BJ (cell line): ENCODE results near the gene KCNMB4. TPM values are rescaled to one million over a fixed set of nuclear protein-coding genes. Genes with fewer than 3 reads are reported as not detected.

ENCODE experiments used
- CTCF ChIA-PET: fragments of 350-600 bp; formaldehyde crosslinking; extraction: SDS; loops from one replicate; lab custom pipeline; 2021; ENCODE audit warnings: antibody characterized with exemption, inconsistent platforms; lab: Yijun Ruan, JAX
- POLR2A ChIA-PET: fragments of 300-600 bp; sonication (Branson Sonifier 250); formaldehyde crosslinking; extraction: SDS; loops from one replicate; lab custom pipeline; 2021; ENCODE audit warnings: antibody characterized with exemption; lab: Charles Lee
- DNase-seq: peaks from one replicate; pipeline ENCODE4 v3.0.0-alpha.2; 2011; ENCODE audit warnings: low read depth
- H3K27me3 ChIP-seq: 2 replicates; pipeline ENCODE4 v1.6.0; 2011; ENCODE audit warnings: low read length; ENCODE audit not compliant: control insufficient read depth, insufficient read depth
- H3K36me3 ChIP-seq: 2 replicates; pipeline ENCODE4 v1.5.1; 2011; ENCODE audit warnings: low read length; ENCODE audit not compliant: control insufficient read depth, insufficient read depth
- H3K4me3 ChIP-seq: 2 replicates; pipeline ENCODE4 v1.5.1; 2011; ENCODE audit warnings: low read depth, mild to moderate bottlenecking, control low read depth, low read length
- CTCF ChIP-seq: IDR thresholded peaks from 2 replicates; pipeline ENCODE4 v1.5.1; 2011; ENCODE audit warnings: low read depth, mild to moderate bottlenecking, control low read depth, inconsistent platforms, low read length, moderate library complexity; ENCODE audit not compliant: insufficient read depth
- polyA minus RNA-seq: library from RNA; depleted of rRNA, polyadenylated mRNA; stranded (reverse); fragments of >200 nt; gene quantifications from 2 replicates; pipeline ENCODE4 v1.2.3, GENCODE V29; 2011; rRNA and poly(A)+ RNA removed
- polyA plus RNA-seq: library from polyadenylated mRNA; depleted of rRNA; stranded (reverse); fragments of >200 nt; gene quantifications from 2 replicates; pipeline ENCODE4 v1.2.3, GENCODE V29; 2011; rRNA removed

The KCNMB4 gene
- polyA plus RNA-seq (1.5 and 1.7 TPM in 2 replicates), polyA minus RNA-seq (1.5 and 1.8 TPM in 2 replicates)

DNA sequence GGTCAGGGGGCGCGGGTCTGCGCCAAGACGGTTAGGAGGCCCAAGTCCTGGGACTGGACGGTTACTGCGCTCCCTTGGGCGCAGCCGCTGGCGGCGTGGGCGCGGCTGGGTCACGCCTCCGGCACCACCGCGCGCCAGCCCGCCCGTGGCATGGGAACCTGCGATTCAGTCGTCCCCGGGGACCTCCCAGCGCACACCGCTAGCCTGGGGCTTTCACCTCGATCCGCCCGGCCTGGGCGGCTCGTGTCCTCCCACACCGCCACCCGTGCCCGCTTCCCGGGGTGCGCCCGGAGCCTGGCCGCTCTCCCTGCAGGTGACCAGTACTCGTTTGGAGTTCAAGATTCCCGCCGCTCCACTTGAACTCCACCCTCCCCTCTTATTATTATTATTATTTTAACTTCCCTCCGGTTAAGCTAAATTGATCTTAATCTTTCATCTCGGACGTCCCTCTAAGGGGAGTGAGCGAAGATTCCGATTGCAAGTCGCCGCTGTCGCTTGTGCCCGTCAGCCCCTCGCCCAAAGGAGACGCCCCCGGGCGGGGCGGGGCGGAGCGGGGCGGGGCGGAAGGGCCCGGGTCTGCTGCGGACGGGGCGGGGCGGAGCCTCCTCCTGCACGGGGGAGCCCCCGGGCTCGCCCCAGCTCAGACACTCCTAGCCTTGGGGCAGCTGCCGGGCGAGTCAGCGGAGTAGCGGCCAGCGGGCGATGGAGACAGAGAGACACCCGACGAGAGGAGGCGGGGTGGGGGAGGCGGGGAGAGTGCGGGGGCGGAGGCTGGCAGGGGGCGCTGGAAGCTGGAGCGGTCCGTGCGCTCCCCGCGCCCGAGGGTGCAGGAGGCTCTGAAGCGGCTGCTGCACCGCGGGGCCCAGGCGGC, at the start of gene KCNMB4:
KCNMB4 (plus strand) TSS at position 643 of the 871 bp plus-strand sequence. CDS start 445 bp downstream, outside the sequence.
- Histone ChIP-seq H3K36me3 (no peaks in the 10 kb centered on the region), H3K4me3 (peak within 1 kb of the TSS; percentile 60), H3K27me3 (no peaks in the 10 kb centered on the region)
- ChIA-PET POLR2A (no interaction called here), CTCF (interaction anchor here (0.7 to 0.9 kb wide), 2 partner anchors 211 to 486 kb away, joined by 3 read pairs; no protein-coding TSS in a partner anchor)
- no peak for DNase-seq
- TF ChIP-seq CTCF = no peak

DNA sequence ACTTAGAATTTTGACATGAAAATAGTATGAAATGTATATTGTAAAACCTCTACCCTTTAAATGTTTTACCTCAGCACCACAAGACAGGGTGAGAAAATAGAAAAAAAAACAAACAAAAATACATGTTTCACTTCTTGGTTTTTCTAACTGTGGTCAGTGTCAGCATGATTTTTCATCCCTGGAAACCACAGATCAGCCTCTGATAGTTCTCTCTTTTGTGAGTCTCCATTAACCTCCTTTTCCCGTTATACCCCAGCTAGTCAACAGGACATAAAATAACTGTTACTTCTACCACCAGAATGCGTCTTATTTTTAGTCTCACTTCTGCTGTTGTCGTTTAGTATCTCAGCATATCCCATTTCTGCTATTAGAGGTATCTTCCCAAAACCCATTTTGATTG, 48.3 kb upstream of the KCNMB4 start:
- CTCF ChIA-PET = interaction anchor here (1.4 kb wide), 1 partner anchor 439 kb away, joined by 4 read pairs; no protein-coding TSS in a partner anchor
- 0 out of 2 replicates have a peak, but pooled peaks cover 1% of the 10 kb centered on the region for H3K36me3 ChIP-seq

DNA sequence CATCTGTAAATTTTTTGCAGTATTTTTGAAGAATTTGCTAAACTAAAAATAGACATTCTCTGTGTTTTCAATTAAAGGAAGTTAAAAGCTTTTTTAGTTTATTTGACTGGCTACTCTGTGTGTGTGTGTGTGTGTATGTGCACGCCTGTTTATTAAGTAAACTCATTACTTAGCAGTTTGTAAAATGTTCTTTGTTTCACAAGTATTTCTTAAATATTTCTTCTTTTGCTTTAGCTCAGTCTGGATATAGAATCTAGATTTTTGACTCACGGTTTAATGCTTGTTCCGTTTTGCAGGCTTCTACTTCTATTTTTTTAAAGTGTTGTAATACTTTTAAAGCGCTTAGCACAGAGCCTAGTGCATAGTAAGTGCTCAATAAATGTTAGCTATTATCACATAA, 46.5 kb upstream of the KCNMB4 start:
- no peak for DNase-seq
- Histone ChIP-seq H3K27me3 (no peaks in the 10 kb centered on the region), H3K4me3 (no peak overlapping the region), H3K36me3 (peaks cover 4% of the 10 kb centered on the region; the same call in 1 of the 2 replicates)
- no peak for TF ChIP-seq CTCF
- POLR2A ChIA-PET = no interaction called here
- CTCF ChIA-PET = no interaction called here

More for the DNA sequence above, 48.3 kb upstream of the KCNMB4 start:
- POLR2A ChIA-PET = no interaction called here
- no peak overlapping the region for H3K4me3 ChIP-seq
- H3K27me3 ChIP-seq = no peaks in the 10 kb centered on the region
- DNase-seq = no peak
- TF ChIP-seq CTCF = no peak

- no peak for DNase-seq
- Histone ChIP-seq H3K4me3 (no peak overlapping the region), H3K27me3 (no peaks in the 10 kb centered on the region), H3K36me3 (peaks cover 4% of the 10 kb centered on the region; the same call in 1 of the 2 replicates)
- POLR2A ChIA-PET = no interaction called here
- TF ChIP-seq CTCF = no peak
- CTCF ChIA-PET = no interaction called here
These were observed 44.9 kb upstream of the KCNMB4 start for GRCh38 chr12:70321191-70321590.

DNA sequence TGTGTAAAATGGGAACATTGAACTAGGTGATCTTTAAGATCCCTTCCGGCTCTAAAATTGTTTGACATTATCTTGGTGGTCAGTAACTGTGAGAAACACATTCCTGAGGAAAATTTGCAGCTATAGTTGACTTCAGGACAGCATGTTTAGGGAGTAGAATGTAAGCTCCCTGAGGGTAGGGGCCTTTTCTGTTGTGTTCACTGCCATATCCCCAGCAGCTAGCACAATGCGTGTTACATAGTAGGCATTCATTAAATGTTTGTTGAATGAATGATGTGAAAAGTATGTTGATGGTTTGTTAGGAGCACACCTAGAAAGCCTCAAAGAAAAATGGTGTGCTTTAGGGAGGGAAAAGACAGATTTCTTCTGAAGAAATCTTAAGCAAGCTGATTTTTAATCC, 38.5 kb upstream of the KCNMB4 start:
- CTCF ChIA-PET = interaction anchor here (1.4 kb wide), 1 partner anchor 25 kb away, joined by 5 read pairs; no protein-coding TSS in a partner anchor
- H3K4me3 ChIP-seq = no peak overlapping the region
- TF ChIP-seq CTCF = no peak
- no peaks in the 10 kb centered on the region for H3K27me3 ChIP-seq
- POLR2A ChIA-PET = interaction anchor here (0.6 kb wide), 1 partner anchor 44 kb away, joined by 3 read pairs; no protein-coding TSS in a partner anchor
- no peak for DNase-seq
- H3K36me3 ChIP-seq = peaks cover 2% of the 10 kb centered on the region; the same call in 1 of the 2 replicates
